KMS-11 (cell line): ENCODE measurements around the gene FBXO44.

Source experiments
- H2AFZ ChIP-seq: fragments of 200-600 bp; sonication (generic); 2 replicates; pipeline ENCODE4 v1.6.1; 2016; ENCODE audit warnings: antibody characterized with exemption, mixed run types, low read depth
- H3K27ac ChIP-seq: fragments of 200-600 bp; sonication (generic); 2 replicates; pipeline ENCODE4 v1.6.1; 2016; ENCODE audit warnings: mild to moderate bottlenecking, mixed run types
- H3K27me3 ChIP-seq: fragments of 200-600 bp; sonication (generic); 2 replicates; pipeline ENCODE4 v1.6.1; 2017; ENCODE audit warnings: mild to moderate bottlenecking, low read depth, mixed run types, moderate library complexity; ENCODE audit not compliant: insufficient read depth
- H3K36me3 ChIP-seq: fragments of 200-600 bp; sonication (generic); 2 replicates; pipeline ENCODE4 v1.6.1; 2017; ENCODE audit warnings: mild to moderate bottlenecking, mixed run types; ENCODE audit not compliant: insufficient read depth
- H3K4me1 ChIP-seq: fragments of 200-600 bp; sonication (generic); 2 replicates; pipeline ENCODE4 v1.6.1; 2016; ENCODE audit warnings: mild to moderate bottlenecking, low read depth, mixed run types; ENCODE audit not compliant: poor library complexity, severe bottlenecking
- H3K4me2 ChIP-seq: fragments of 200-600 bp; sonication (generic); 2 replicates; pipeline ENCODE4 v1.7.0; 2016; ENCODE audit warnings: mild to moderate bottlenecking, mixed run types
- H3K4me3 ChIP-seq: fragments of 200-600 bp; sonication (generic); IDR thresholded peaks from 2 replicates; pipeline ENCODE4 v1.6.1; 2017; ENCODE audit warnings: low read depth, low read length, mixed read lengths; ENCODE audit not compliant: insufficient read depth
- H3K79me2 ChIP-seq: fragments of 200-600 bp; sonication (generic); 2 replicates; pipeline ENCODE4 v1.6.1; 2016; ENCODE audit warnings: low read depth, mixed run types; ENCODE audit not compliant: insufficient read depth
- H3K9ac ChIP-seq: fragments of 200-600 bp; sonication (generic); 2 replicates; pipeline ENCODE4 v1.6.1; 2016; ENCODE audit warnings: mild to moderate bottlenecking, mixed run types
- H4K20me1 ChIP-seq: fragments of 200-600 bp; sonication (generic); 2 replicates; pipeline ENCODE4 v1.6.1; 2016; ENCODE audit warnings: mild to moderate bottlenecking, mixed run types; ENCODE audit not compliant: insufficient read depth
- CTCF ChIP-seq: fragments of 200-600 bp; sonication (generic); conservative IDR thresholded peaks from 2 replicates; pipeline ENCODE4 v1.6.1; 2017; ENCODE audit warnings: low read depth, mild to moderate bottlenecking, antibody characterized with exemption, low read length, moderate library complexity, mixed read lengths

Gene FBXO44

GRCh38 chr1:11684070-11684469 lies 29.4 kb downstream of the FBXO44 start:
- peaks cover 32% of the 10 kb centered on the region; the same call in 1 of the 2 replicates for H3K27me3 ChIP-seq
- no peak overlapping the region for H3K27ac ChIP-seq
- no peaks in the 10 kb centered on the region for H3K36me3 ChIP-seq
- no peak overlapping the region for H3K9ac ChIP-seq
- no peaks in the 10 kb centered on the region for H3K79me2 ChIP-seq
- TF ChIP-seq CTCF: no peak
- H3K4me2 ChIP-seq: no peak overlapping the region
- no peaks in the 10 kb centered on the region for H4K20me1 ChIP-seq
- H3K4me1 ChIP-seq: no peaks in the 10 kb centered on the region
- H3K4me3 ChIP-seq: no peak overlapping the region
- no peak overlapping the region for H2AFZ ChIP-seq

- Histone ChIP-seq H4K20me1 (no peaks in the 10 kb centered on the region), H3K4me1 (no peaks in the 10 kb centered on the region), H3K27ac (no peak overlapping the region), H3K79me2 (no peaks in the 10 kb centered on the region), H3K36me3 (no peaks in the 10 kb centered on the region), H3K27me3 (peaks cover 43% of the 10 kb centered on the region), H3K4me3 (no peak overlapping the region), H3K9ac (no peak overlapping the region), H3K4me2 (no peak overlapping the region), H2AFZ (no peak overlapping the region)
- TF ChIP-seq CTCF: no peak
Measured at GRCh38 chr1:11685210-11685752, 30.6 kb downstream of the FBXO44 start.

GRCh38 chr1:11688506-11688905 lies 33.8 kb downstream of the FBXO44 start:
- no peak overlapping the region for H2AFZ ChIP-seq
- H3K4me1 ChIP-seq: no peaks in the 10 kb centered on the region
- no peaks in the 10 kb centered on the region for H3K36me3 ChIP-seq
- TF ChIP-seq CTCF: no peak
- no peak overlapping the region for H3K9ac ChIP-seq
- no peak overlapping the region for H3K4me2 ChIP-seq
- H3K27me3 ChIP-seq: peaks cover 53% of the 10 kb centered on the region
- no peaks in the 10 kb centered on the region for H4K20me1 ChIP-seq
- H3K79me2 ChIP-seq: no peaks in the 10 kb centered on the region
- H3K4me3 ChIP-seq: no peak overlapping the region
- no peak overlapping the region for H3K27ac ChIP-seq

- Histone ChIP-seq H3K27me3 (peaks cover 67% of the 10 kb centered on the region), H3K36me3 (no peaks in the 10 kb centered on the region), H3K27ac (no peak overlapping the region), H3K4me3 (no peak overlapping the region), H3K4me1 (no peaks in the 10 kb centered on the region), H4K20me1 (no peaks in the 10 kb centered on the region), H2AFZ (no peak overlapping the region), H3K9ac (no peak overlapping the region), H3K4me2 (no peak overlapping the region), H3K79me2 (no peaks in the 10 kb centered on the region)
- no peak for TF ChIP-seq CTCF
Measured at GRCh38 chr1:11690397-11691301, 36.0 kb downstream of the FBXO44 start.
